Measurements from ENCODE around the gene CASZ1. TPM values are rescaled to one million over a fixed set of nuclear protein-coding genes. Genes with fewer than 3 reads are reported as not detected.

The CASZ1 gene
- total RNA-seq, 6 experiments from 2014 or later = 0.14 to 0.67 (median 0.43) TPM

GRCh38 chr1:10628685-10629084 is 167.8 kb downstream of the CASZ1 start:
- no peak for TF ChIP-seq CTCF (IDR thresholded peaks at IDR 0.05)
- no peak for DNase-seq
- H3K27ac Mint-ChIP-seq = no peak overlapping the region

GRCh38 chr1:10626791-10627410 is 169.5 kb downstream of the CASZ1 start:
- TF ChIP-seq CTCF (IDR thresholded peaks at IDR 0.05) = no peak

More at GRCh38 chr1:10628685-10629084, 167.8 kb downstream of the CASZ1 start:
- Mint-ChIP-seq H3K36me3 (ENCODE audit: low read depth) (no peaks in the 10 kb centered on the region), H3K9me3 (no peaks in the 10 kb centered on the region), H3K27me3 (ENCODE audit: insufficient read depth) (no peaks in the 10 kb centered on the region; the same call in none of the 2 replicates), H3K4me1 (ENCODE audit: low read depth) (no peaks in the 10 kb centered on the region), H3K4me3 (no peak overlapping the region)

GRCh38 chr1:10626131-10626731 is 170.2 kb downstream of the CASZ1 start:
- Mint-ChIP-seq H3K27ac (no peak overlapping the region), H3K27me3 (ENCODE audit: insufficient read depth) (no peaks in the 10 kb centered on the region; the same call in none of the 2 replicates), H3K36me3 (ENCODE audit: low read depth) (no peaks in the 10 kb centered on the region), H3K4me1 (ENCODE audit: low read depth) (no peaks in the 10 kb centered on the region), H3K9me3 (no peaks in the 10 kb centered on the region), H3K4me3 (no peak overlapping the region)
- no peak for TF ChIP-seq CTCF (IDR thresholded peaks at IDR 0.05)
- DNase-seq = no peak

More at GRCh38 chr1:10626791-10627410, 169.5 kb downstream of the CASZ1 start:
- H3K4me1 Mint-ChIP-seq (ENCODE audit: low read depth) = no peaks in the 10 kb centered on the region
- H3K4me3 Mint-ChIP-seq = no peak overlapping the region
- DNase-seq = no peak
- H3K9me3 Mint-ChIP-seq = no peaks in the 10 kb centered on the region
- no peaks in the 10 kb centered on the region for H3K36me3 Mint-ChIP-seq (ENCODE audit: low read depth)
- H3K27ac Mint-ChIP-seq = no peak overlapping the region
- no peaks in the 10 kb centered on the region; the same call in none of the 2 replicates for H3K27me3 Mint-ChIP-seq (ENCODE audit: insufficient read depth)

GRCh38 chr1:10625554-10625953 is 170.9 kb downstream of the CASZ1 start:
- Mint-ChIP-seq H3K27me3 (ENCODE audit: insufficient read depth) (no peaks in the 10 kb centered on the region; the same call in none of the 2 replicates), H3K27ac (no peak overlapping the region), H3K36me3 (ENCODE audit: low read depth) (no peaks in the 10 kb centered on the region), H3K4me1 (ENCODE audit: low read depth) (no peaks in the 10 kb centered on the region), H3K4me3 (no peak overlapping the region), H3K9me3 (no peaks in the 10 kb centered on the region)
- no peak for TF ChIP-seq CTCF (IDR thresholded peaks at IDR 0.05)
- no peak for DNase-seq

- no peaks in the 10 kb centered on the region for H3K9me3 Mint-ChIP-seq
- DNase-seq = no peak
Measured at GRCh38 chr1:10625076-10625475, 171.4 kb downstream of the CASZ1 start.

More at GRCh38 chr1:10625076-10625475, 171.4 kb downstream of the CASZ1 start:
- TF ChIP-seq CTCF (IDR thresholded peaks at IDR 0.05) = no peak
- H3K27me3 Mint-ChIP-seq (ENCODE audit: insufficient read depth) = no peaks in the 10 kb centered on the region; the same call in none of the 2 replicates
- no peak overlapping the region for H3K4me3 Mint-ChIP-seq
- H3K36me3 Mint-ChIP-seq (ENCODE audit: low read depth) = no peaks in the 10 kb centered on the region
- no peak overlapping the region for H3K27ac Mint-ChIP-seq
- no peaks in the 10 kb centered on the region for H3K4me1 Mint-ChIP-seq (ENCODE audit: low read depth)
